HG03066 (cell line): Measurements from ENCODE around the gene KLHL22.
"Not testable (repeated sequence)": the region's sequence is repeated elsewhere in the genome, so short reads cannot be mapped to it uniquely, and the experiment has no call there.

Experiments
- ATAC-seq: cut with Tn5 transposase; IDR thresholded peaks from one replicate; pipeline ENCODE4 v1.9.1; 2021; ENCODE audit warnings: low read depth; ENCODE audit not compliant: unreplicated experiment

The KLHL22 gene

GRCh38 chr22:20472629-20473442 lies 22.8 kb downstream of the KLHL22 start:
- no peak for ATAC-seq

GRCh38 chr22:20471126-20471833 lies 24.3 kb downstream of the KLHL22 start:
- ATAC-seq, result no peak

GRCh38 chr22:20470525-20470924 lies 25.1 kb downstream of the KLHL22 start:
- ATAC-seq, result not testable (repeated sequence)

- no peak for ATAC-seq
Observed at GRCh38 chr22:20469110-20469868, 26.3 kb downstream of the KLHL22 start.

- no peak for ATAC-seq
Observed at GRCh38 chr22:20466659-20467379, 28.8 kb downstream of the KLHL22 start.

- ATAC-seq, result no peak
Observed at GRCh38 chr22:20465759-20466077, 29.9 kb downstream of the KLHL22 start.

- ATAC-seq, result no peak
Observed at GRCh38 chr22:20464912-20465758, 30.5 kb downstream of the KLHL22 start.

GRCh38 chr22:20464096-20464614 lies 31.4 kb downstream of the KLHL22 start:
- ATAC-seq, result no peak

GRCh38 chr22:20463324-20464095 lies 32.1 kb downstream of the KLHL22 start:
- no peak for ATAC-seq

GRCh38 chr22:20459862-20460261 lies 35.7 kb downstream of the KLHL22 start:
- no peak for ATAC-seq

GRCh38 chr22:20459152-20459542 lies 36.4 kb downstream of the KLHL22 start:
- ATAC-seq, result no peak

GRCh38 chr22:20458530-20459151 lies 37.0 kb downstream of the KLHL22 start:
- ATAC-seq, result no peak

GRCh38 chr22:20457506-20458240 lies 37.9 kb downstream of the KLHL22 start:
- ATAC-seq, result no peak

GRCh38 chr22:20456722-20457076 lies 38.9 kb downstream of the KLHL22 start:
- ATAC-seq, result no peak

GRCh38 chr22:20456064-20456721 lies 39.4 kb downstream of the KLHL22 start:
- no peak for ATAC-seq

- ATAC-seq, result no peak
Observed at GRCh38 chr22:20455709-20456063, 39.9 kb downstream of the KLHL22 start.

- ATAC-seq, result no peak
Observed at GRCh38 chr22:20453222-20453621, 42.4 kb downstream of the KLHL22 start.
